ENCODE results near the gene PRKCA. TPM values are rescaled to one million over a fixed set of nuclear protein-coding genes. Genes with fewer than 3 reads are reported as not detected.

Gene PRKCA
- total and polyA plus RNA-seq, 9 donors = 9.1 to 67.6 (median 37.2) TPM

- no peak for DNase-seq
- Histone ChIP-seq H3K36me3 (no peaks in the 10 kb centered on the region), H3K27me3 (no peaks in the 10 kb centered on the region), H3K4me1 (ENCODE audit: insufficient read depth) (no peaks in the 10 kb centered on the region), H3K27ac (no peak overlapping the region), H3K9me3 (no peaks in the 10 kb centered on the region), H3K4me3 (no peak overlapping the region)
- TF ChIP-seq EP300 (IDR thresholded peaks at IDR 0.05) (no peak), POLR2A (IDR thresholded peaks at IDR 0.05) (no peak), CTCF (IDR thresholded peaks at IDR 0.05) (no peak)
- intact Hi-C loops (cut with DNase I) = no loop called here
Observed at GRCh38 chr17:66604376-66604775, 302.0 kb downstream of the PRKCA start.

- no peaks in the 10 kb centered on the region for H3K36me3 ChIP-seq
- H3K4me1 ChIP-seq (ENCODE audit: insufficient read depth) = no peaks in the 10 kb centered on the region
- H3K9me3 ChIP-seq = no peaks in the 10 kb centered on the region
- 65 to 95% (median 84%) methylated on average over 4 of the region's 4 CpGs for WGBS, 3 donors
- TF ChIP-seq CTCF (IDR thresholded peaks at IDR 0.05) (no peak), EP300 (IDR thresholded peaks at IDR 0.05) (no peak), POLR2A (IDR thresholded peaks at IDR 0.05) (no peak)
- DNase-seq = no peak
- no peak overlapping the region for H3K27ac ChIP-seq
- no peaks in the 10 kb centered on the region for H3K27me3 ChIP-seq
- H3K4me3 ChIP-seq = no peak overlapping the region
- intact Hi-C loops (cut with DNase I) = no loop called here
Observed at GRCh38 chr17:66605541-66605940, 303.1 kb downstream of the PRKCA start.

- H3K4me3 ChIP-seq = no peak overlapping the region
- no peak for DNase-seq
- no peaks in the 10 kb centered on the region for H3K36me3 ChIP-seq
- no peaks in the 10 kb centered on the region for H3K9me3 ChIP-seq
- intact Hi-C loops (cut with DNase I) = no loop called here
- H3K27me3 ChIP-seq = no peaks in the 10 kb centered on the region
- WGBS, 3 donors = 72 to 83% (median 82%) methylated on average over 9 of the region's 9 CpGs
- no peak for TF ChIP-seq CTCF (IDR thresholded peaks at IDR 0.05)
- no peak for TF ChIP-seq EP300 (IDR thresholded peaks at IDR 0.05)
- TF ChIP-seq POLR2A (IDR thresholded peaks at IDR 0.05) = no peak
- no peaks in the 10 kb centered on the region for H3K4me1 ChIP-seq (ENCODE audit: insufficient read depth)
- no peak overlapping the region for H3K27ac ChIP-seq
Observed at GRCh38 chr17:66610361-66611133, 308.1 kb downstream of the PRKCA start.

- intact Hi-C loops (cut with DNase I) = no loop called here
- Histone ChIP-seq H3K4me3 (no peak overlapping the region), H3K36me3 (no peaks in the 10 kb centered on the region), H3K27ac (no peak overlapping the region), H3K4me1 (ENCODE audit: insufficient read depth) (no peaks in the 10 kb centered on the region), H3K9me3 (no peaks in the 10 kb centered on the region), H3K27me3 (no peaks in the 10 kb centered on the region)
- TF ChIP-seq CTCF (IDR thresholded peaks at IDR 0.05) = no peak
- no peak for TF ChIP-seq EP300 (IDR thresholded peaks at IDR 0.05)
- TF ChIP-seq POLR2A (IDR thresholded peaks at IDR 0.05) = no peak
- no peak for DNase-seq
Observed at GRCh38 chr17:66611397-66611796, 309.0 kb downstream of the PRKCA start.

All from ovary (tissue), 9 donors.